H9 (cell line): ENCODE results near the gene ATF6. TPM values are rescaled to one million over a fixed set of nuclear protein-coding genes. Genes with fewer than 3 reads are reported as not detected.

ENCODE experiments used
- DNase-seq: peaks from one replicate; pipeline ENCODE4 v3.0.0-alpha.2; 2017
- H2AFZ ChIP-seq: one replicate; pipeline ENCODE4 v1.6.1; 2013; ENCODE audit warnings: mild to moderate bottlenecking, low read length, control low read depth, moderate library complexity
- H2AK5ac ChIP-seq: 2 replicates; pipeline ENCODE4 v1.6.1; 2013; ENCODE audit warnings: low read length, control low read depth, mixed read lengths; ENCODE audit not compliant: insufficient read length
- H2BK120ac ChIP-seq: one replicate; pipeline ENCODE4 v1.6.1; 2013; ENCODE audit warnings: low read depth, mild to moderate bottlenecking, low read length, control low read depth, inconsistent platforms; ENCODE audit not compliant: poor library complexity, severe bottlenecking
- H2BK12ac ChIP-seq: 2 replicates; pipeline ENCODE4 v1.6.1; 2013; ENCODE audit warnings: low read length, control low read depth, mixed read lengths, low read depth; ENCODE audit not compliant: insufficient read length
- H2BK15ac ChIP-seq: 2 replicates; pipeline ENCODE4 v1.6.1; 2013; ENCODE audit warnings: low read depth, low read length, control low read depth
- H2BK20ac ChIP-seq: one replicate; pipeline ENCODE4 v1.6.1; 2013; ENCODE audit warnings: low read depth, mild to moderate bottlenecking, low read length, control low read depth, inconsistent platforms; ENCODE audit not compliant: poor library complexity, severe bottlenecking
- H2BK5ac ChIP-seq: 2 replicates; pipeline ENCODE4 v1.6.1; 2013; ENCODE audit warnings: low read length, control low read depth, mixed read lengths; ENCODE audit not compliant: insufficient read length
- H3K14ac ChIP-seq: 2 replicates; pipeline ENCODE4 v1.6.1; 2013; ENCODE audit warnings: low read length, control low read depth; ENCODE audit not compliant: insufficient read depth
- H3K18ac ChIP-seq: 2 replicates; pipeline ENCODE4 v1.6.1; 2013; ENCODE audit warnings: low read depth, mild to moderate bottlenecking, mixed read lengths, low read length, control low read depth; ENCODE audit not compliant: insufficient read length
- H3K23ac ChIP-seq: 2 replicates; pipeline ENCODE4 v1.6.1; 2013; ENCODE audit warnings: low read length, control low read depth, mixed read lengths, low read depth; ENCODE audit not compliant: insufficient read length
- H3K23me2 ChIP-seq: 2 replicates; pipeline ENCODE4 v1.6.1; 2013; ENCODE audit warnings: low read depth, mild to moderate bottlenecking, mixed read lengths, low read length, control low read depth; ENCODE audit not compliant: insufficient read length, poor library complexity, severe bottlenecking
- H3K27ac ChIP-seq: 2 replicates; pipeline ENCODE4 v1.5.1; 2013; ENCODE audit warnings: low read length, control low read depth, mixed read lengths, low read depth; ENCODE audit not compliant: insufficient read length
- H3K27me3 ChIP-seq: 2 replicates; pipeline ENCODE4 v1.6.1; 2013; ENCODE audit warnings: low read length, control low read depth, inconsistent platforms; ENCODE audit not compliant: insufficient read depth
- H3K4ac ChIP-seq: 2 replicates; pipeline ENCODE4 v1.6.1; 2013; ENCODE audit warnings: low read depth, mild to moderate bottlenecking, control low read depth, inconsistent platforms, low read length, moderate library complexity
- H3K4me1 ChIP-seq: 2 replicates; pipeline ENCODE4 v1.6.1; 2013; ENCODE audit warnings: low read length, control low read depth, inconsistent platforms; ENCODE audit not compliant: insufficient read depth
- H3K4me2 ChIP-seq: 2 replicates; pipeline ENCODE4 v1.6.1; 2013; ENCODE audit warnings: low read length, control low read depth, mixed read lengths; ENCODE audit not compliant: insufficient read length, insufficient read depth
- H3K56ac ChIP-seq: 2 replicates; pipeline ENCODE4 v1.6.1; 2013; ENCODE audit warnings: low read depth, mild to moderate bottlenecking, mixed read lengths, low read length, control low read depth; ENCODE audit not compliant: insufficient read length
- H3K79me1 ChIP-seq: 2 replicates; pipeline ENCODE4 v1.6.1; 2013; ENCODE audit warnings: low read depth, mild to moderate bottlenecking, moderate library complexity, low read length, control low read depth, inconsistent platforms; ENCODE audit not compliant: insufficient read depth, poor library complexity, severe bottlenecking
- H3K79me2 ChIP-seq: 2 replicates; pipeline ENCODE4 v1.6.1; 2013; ENCODE audit warnings: low read length, control low read depth, inconsistent platforms; ENCODE audit not compliant: insufficient read depth
- H3K9ac ChIP-seq: 2 replicates; pipeline ENCODE4 v1.6.1; 2013; ENCODE audit warnings: low read length, control low read depth, mixed read lengths; ENCODE audit not compliant: insufficient read length; ENCODE audit errors: extremely low read depth
- H3K9me3 ChIP-seq: one replicate; pipeline ENCODE4 v1.6.1; 2013; ENCODE audit warnings: low read depth, low read length, inconsistent platforms; ENCODE audit not compliant: control insufficient read depth
- H3T11ph ChIP-seq: one replicate; pipeline ENCODE4 v1.6.1; 2013; ENCODE audit warnings: mild to moderate bottlenecking, low read length, control low read depth, inconsistent platforms
- H4K20me1 ChIP-seq: one replicate; pipeline ENCODE4 v1.6.1; 2013; ENCODE audit not compliant: control insufficient read depth, insufficient read length, insufficient read depth
- H4K5ac ChIP-seq: 2 replicates; pipeline ENCODE4 v1.6.1; 2013; ENCODE audit warnings: low read depth, mild to moderate bottlenecking, mixed read lengths, low read length, control low read depth; ENCODE audit not compliant: insufficient read length
- H4K8ac ChIP-seq: replicated peaks from 2 replicates; pipeline ENCODE4 v1.6.1; 2013; ENCODE audit warnings: low read length, control low read depth, mixed read lengths, low read depth; ENCODE audit not compliant: insufficient read length
- H4K91ac ChIP-seq: 2 replicates; pipeline ENCODE4 v1.6.1; 2013; ENCODE audit warnings: low read depth, mild to moderate bottlenecking, moderate library complexity, mixed read lengths, low read length, control low read depth; ENCODE audit not compliant: insufficient read length
- H3K27ac Mint-ChIP-seq, 3 experiments: 2 replicates in 2 of 3; 3 replicates in 1 of 3; pipeline ENCODE4 v1.8.0; 2020 to 2021; ENCODE audit warnings: mixed read lengths in 3 of 3, mild to moderate bottlenecking in 1 of 3, moderate library complexity in 1 of 3
- H3K27me3 Mint-ChIP-seq: 2 replicates; pipeline ENCODE4 v1.8.0; 2021; ENCODE audit warnings: low read depth, mild to moderate bottlenecking, moderate library complexity, mixed read lengths
- H3K36me3 Mint-ChIP-seq, 3 experiments: 2 replicates in 2 of 3; 3 replicates in 1 of 3; pipeline ENCODE4 v1.8.0; 2020 to 2021; ENCODE audit warnings: low read depth in 3 of 3, mixed read lengths in 3 of 3; ENCODE audit not compliant: insufficient read depth in 1 of 3
- H3K4me1 Mint-ChIP-seq, 2 experiments: 2 replicates each; pipeline ENCODE4 v1.8.0; 2020; ENCODE audit warnings: mixed read lengths in 2 of 2
- H3K4me3 Mint-ChIP-seq, 2 experiments: 2 replicates in 1 of 2; 3 replicates in 1 of 2; pipeline ENCODE4 v1.8.0; 2020 to 2021; ENCODE audit warnings: mild to moderate bottlenecking in 2 of 2, mixed read lengths in 2 of 2, moderate library complexity in 1 of 2
- H3K9me3 Mint-ChIP-seq, 2 experiments: 2 replicates in 1 of 2; 3 replicates in 1 of 2; pipeline ENCODE4 v1.8.0; 2020; ENCODE audit warnings: mild to moderate bottlenecking in 2 of 2, mixed read lengths in 2 of 2, moderate library complexity in 1 of 2
- WGBS: extraction: QIAGEN DNeasy Blood & Tissue Kit; methylation state at CpG from one replicate; pipeline ENCODE4 v1.1.7; 2013; ENCODE audit warnings: missing lambda C conversion rate, low lambda C conversion rate, mixed read lengths; ENCODE audit not compliant: insufficient read length; ENCODE audit errors: extremely low coverage; 5-methylcytosine and 5-hydroxymethylcytosine counted together
- total RNA-seq: library from RNA; stranded (reverse); gene quantifications from 2 replicates; pipeline ENCODE4 v1.2.1, GENCODE V29; 2021
- TF ChIP-seq, protein P1 (sequence below): fragments of 200-600 bp; sonication (generic); conservative IDR thresholded peaks from 3 replicates; pipeline ENCODE4 v1.8.0; 2021; ENCODE audit warnings: antibody characterized with exemption, mild to moderate bottlenecking

ATF6 gene
- total RNA-seq, 1 experiment from 2014 or later, result 11.2 TPM

GRCh38 chr1:161985301-161985822 lies 219.2 kb downstream of the ATF6 start:
- H3K4ac ChIP-seq, result no peak overlapping the region
- no peaks in the 10 kb centered on the region for H4K20me1 ChIP-seq
- Mint-ChIP-seq H3K27ac (no peak overlapping the region), H3K27me3 (peaks cover 7% of the 10 kb centered on the region), H3K4me1 (no peaks in the 10 kb centered on the region), H3K4me3 (no peak overlapping the region), H3K9me3 (peaks cover 8 to 11% of the 10 kb centered on the region in 2 experiments), H3K36me3 (peaks cover 2 to 9% (median 7%) of the 10 kb centered on the region in 3 experiments; a peak in 5 of 7 replicates)
- no peak overlapping the region for H4K91ac ChIP-seq
- no peak overlapping the region for H3K18ac ChIP-seq
- H3K4me1 ChIP-seq, result no peaks in the 10 kb centered on the region
- no peak overlapping the region for H2AFZ ChIP-seq
- no peak overlapping the region for H2BK5ac ChIP-seq
- TF ChIP-seq, protein P1, sequence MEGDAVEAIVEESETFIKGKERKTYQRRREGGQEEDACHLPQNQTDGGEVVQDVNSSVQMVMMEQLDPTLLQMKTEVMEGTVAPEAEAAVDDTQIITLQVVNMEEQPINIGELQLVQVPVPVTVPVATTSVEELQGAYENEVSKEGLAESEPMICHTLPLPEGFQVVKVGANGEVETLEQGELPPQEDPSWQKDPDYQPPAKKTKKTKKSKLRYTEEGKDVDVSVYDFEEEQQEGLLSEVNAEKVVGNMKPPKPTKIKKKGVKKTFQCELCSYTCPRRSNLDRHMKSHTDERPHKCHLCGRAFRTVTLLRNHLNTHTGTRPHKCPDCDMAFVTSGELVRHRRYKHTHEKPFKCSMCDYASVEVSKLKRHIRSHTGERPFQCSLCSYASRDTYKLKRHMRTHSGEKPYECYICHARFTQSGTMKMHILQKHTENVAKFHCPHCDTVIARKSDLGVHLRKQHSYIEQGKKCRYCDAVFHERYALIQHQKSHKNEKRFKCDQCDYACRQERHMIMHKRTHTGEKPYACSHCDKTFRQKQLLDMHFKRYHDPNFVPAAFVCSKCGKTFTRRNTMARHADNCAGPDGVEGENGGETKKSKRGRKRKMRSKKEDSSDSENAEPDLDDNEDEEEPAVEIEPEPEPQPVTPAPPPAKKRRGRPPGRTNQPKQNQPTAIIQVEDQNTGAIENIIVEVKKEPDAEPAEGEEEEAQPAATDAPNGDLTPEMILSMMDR, result no peak
- H3K23ac ChIP-seq, result no peak overlapping the region
- H3K9me3 ChIP-seq, result peaks cover 10% of the 10 kb centered on the region
- no peaks in the 10 kb centered on the region for H3K23me2 ChIP-seq
- DNase-seq, result no peak
- no peak overlapping the region for H2BK120ac ChIP-seq
- H3K9ac ChIP-seq, result no peak overlapping the region
- no peak overlapping the region for H3K27ac ChIP-seq
- no peak overlapping the region for H2BK12ac ChIP-seq
- H4K8ac ChIP-seq, result no peak overlapping the region
- no peak overlapping the region for H3K56ac ChIP-seq
- H4K5ac ChIP-seq, result no peak overlapping the region
- no peaks in the 10 kb centered on the region for H3K79me1 ChIP-seq
- no peak overlapping the region for H2BK15ac ChIP-seq
- no CpG with 5 or more reads among the region's 5 CpGs for WGBS
- no peak overlapping the region for H2AK5ac ChIP-seq
- no peaks in the 10 kb centered on the region for H3K27me3 ChIP-seq
- H3K14ac ChIP-seq, result no peak overlapping the region
- H3T11ph ChIP-seq, result no peak overlapping the region
- H3K4me2 ChIP-seq, result no peak overlapping the region
- H2BK20ac ChIP-seq, result no peak overlapping the region
- no peaks in the 10 kb centered on the region for H3K79me2 ChIP-seq
